Adrenal gland (tissue), 12 donors: Measurements from ENCODE around the gene SCAF1. TPM values are rescaled to one million over a fixed set of nuclear protein-coding genes. Genes with fewer than 3 reads are reported as not detected.
"Not testable (repeated sequence)": the region's sequence is repeated elsewhere in the genome, so short reads cannot be mapped to it uniquely, and the experiment has no call there.

ENCODE experiments used
- DNase-seq, 7 donors: peaks; one replicate each; pipeline ENCODE4 v3.0.0-alpha.2; 2019 to 2020
- H3K27ac ChIP-seq, 5 donors: fragments of 200-600 bp; sonication (generic) in 4 of 5; 1 replicate in 3 of 5; 2 replicates in 2 of 5; pipeline versions ENCODE4 v1.5.1 to v1.8.0; 2016 to 2020; ENCODE audit warnings: mild to moderate bottlenecking in 1 of 5
- H3K27me3 ChIP-seq: fragments of 200-600 bp; 2 replicates; pipeline ENCODE4 v1.8.0; 2021
- H3K36me3 ChIP-seq, 2 donors: fragments of 200-600 bp; replicated peaks in 1 of 2; 1 replicate in 1 of 2; 2 replicates in 1 of 2; pipeline versions ENCODE4 v1.5.1 to v1.8.0; 2018 to 2022
- H3K4me1 ChIP-seq, 2 donors: fragments of 200-600 bp; replicated peaks in 1 of 2; 1 replicate in 1 of 2; 2 replicates in 1 of 2; pipeline versions ENCODE4 v1.5.1 to v1.8.0; 2018 to 2021
- H3K4me3 ChIP-seq, 4 donors: fragments of 200-600 bp; sonication (generic) in 3 of 4; one replicate each; pipeline ENCODE4 v1.5.1; 2016 to 2018
- H3K9me3 ChIP-seq, 3 donors: fragments of 200-600 bp; sonication (generic) in 1 of 3; replicated peaks in 1 of 3; 1 replicate in 2 of 3; 2 replicates in 1 of 3; pipeline versions ENCODE4 v1.5.1 to v1.8.0; 2016 to 2021
- CTCF ChIP-seq, 6 experiments: fragments of 450-650 bp in 4 of 6; fragments of 200-600 bp in 2 of 6; sonication (generic) in 1 of 6; IDR thresholded peaks; 1 replicate in 5 of 6; 2 replicates in 1 of 6; pipeline versions ENCODE4 v1.5.1 to v1.8.0; 2016 to 2021; ENCODE audit warnings: antibody characterized with exemption in 6 of 6, mild to moderate bottlenecking in 2 of 6, moderate library complexity in 1 of 6
- POLR2A ChIP-seq, 2 donors: fragments of 450-650 bp; IDR thresholded peaks; one replicate each; pipeline ENCODE4 v1.6.1; 2017; ENCODE audit warnings: antibody characterized with exemption in 2 of 2, mild to moderate bottlenecking in 2 of 2, moderate library complexity in 1 of 2
- WGBS, 4 donors: extraction: QIAGEN DNeasy Blood & Tissue Kit in 2 of 4; methylation state at CpG; one replicate each; pipeline versions ENCODE4 v1.1.5 to v1.1.7; 2013 to 2017; 5-methylcytosine and 5-hydroxymethylcytosine counted together
- intact Hi-C, 2 donors: fragments of 100-400 bp; cut with DNase I; formaldehyde crosslinking; loops; one replicate each; pipeline versions ENCODE4 v1.14.1 to v1.15.0; 2022 to 2023
- polyA plus RNA-seq, 3 donors: library from polyadenylated mRNA; stranded (reverse); fragments of 200-250 nt in 2 of 3; fragments of 350-450 nt in 1 of 3; fragmentation: Illumina TruSeq in 1 of 3; extraction: RNeasy Lipid Tissue Mini Kit (QIAGEN cat#74804) in 1 of 3; gene quantifications; one replicate each; pipeline ENCODE4 v1.2.3, GENCODE V29; 2013 to 2014
- total RNA-seq, 9 donors: library from RNA; depleted of rRNA in 4 of 9; stranded (reverse); fragments of >200 nt in 4 of 9; fragments of 120-200 nt in 1 of 9; fragmentation: NEBNext Ultra II Directional in 1 of 9; extraction: Animal tissue kit (Norgen Biotek cat#: 25700) in 1 of 9; gene quantifications; one replicate each; pipeline versions ENCODE4 v1.1.0 to v1.2.4, GENCODE V29; 2013 to 2023
- donor health status: healthy with polysubstance abuse.
- donor health status: Bipolar disorder and iron deficiency.
- donor health status: DM: yes; HTN: yes; CAD: no.
- donor health status: DM: no; HTN: no; CAD: no.
- donor health status: DM: no; HTN: no; CAD: no.
- donor health status: DM: yes; HTN: yes; CAD: no.

The SCAF1 gene
- total and polyA plus RNA-seq, 12 donors, result 4.2 to 81.3 (median 39.0) TPM

- DNase-seq, result peak in 4 of 7 donors; percentile 46 to 62 (median 54)
- 56 to 60% (median 58%) methylated on average over 19 of the region's 19 CpGs for WGBS, 4 donors
- Histone ChIP-seq H3K36me3 (peaks cover 0 to 49% of the 10 kb centered on the region in 2 donors), H3K4me1 (peaks cover 14 to 19% of the 10 kb centered on the region in 2 donors), H3K4me3 (no peak overlapping the region), H3K27me3 (no peaks in the 10 kb centered on the region), H3K27ac (peak overlapping the region in 3 of 5 donors; percentile 49 to 71 (median 69)), H3K9me3 (no peaks in the 10 kb centered on the region)
- TF ChIP-seq CTCF (IDR thresholded peaks at IDR 0.05) (no peak), POLR2A (IDR thresholded peaks at IDR 0.05) (no peak)
- intact Hi-C loops, result no loop called here
Measured at GRCh38 chr19:49614096-49614833, 27.7 kb upstream of the SCAF1 start.

GRCh38 chr19:49615861-49616260, 26.1 kb upstream of the SCAF1 start:
- intact Hi-C loops, result no loop called here
- Histone ChIP-seq H3K9me3 (no peaks in the 10 kb centered on the region), H3K36me3 (peaks cover 0 to 48% of the 10 kb centered on the region in 2 donors), H3K27me3 (no peaks in the 10 kb centered on the region), H3K4me3 (no peak overlapping the region), H3K4me1 (peaks cover 14 to 19% of the 10 kb centered on the region in 2 donors), H3K27ac (no peak overlapping the region)
- no peak for DNase-seq
- WGBS, 4 donors, result 94 to 98% (median 96%) methylated on average over 20 to 23 of the region's 23 CpGs
- TF ChIP-seq CTCF (IDR thresholded peaks at IDR 0.05) (no peak), POLR2A (IDR thresholded peaks at IDR 0.05) (no peak)

DNA sequence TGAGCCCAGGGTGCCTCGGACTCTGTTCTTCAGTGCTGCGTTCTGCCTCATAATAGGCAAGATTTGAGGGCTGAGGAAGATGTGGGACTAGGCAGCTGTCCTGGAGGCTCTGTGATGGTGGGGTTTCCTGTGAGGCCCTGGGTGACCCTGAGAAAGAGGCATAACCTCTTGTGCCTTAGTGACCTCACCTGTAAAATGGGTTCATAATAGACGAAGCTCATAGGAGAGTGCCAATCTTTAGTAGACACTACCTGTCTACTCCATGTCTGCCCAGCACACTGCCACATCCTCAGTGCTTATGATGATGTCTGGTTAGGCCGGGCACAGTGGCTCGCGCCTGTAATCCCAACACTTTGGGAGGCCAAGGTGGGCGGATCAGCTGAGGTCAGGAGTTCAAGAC, 25.5 kb upstream of the SCAF1 start:
- Histone ChIP-seq H3K27ac (no peak overlapping the region), H3K4me1 (peaks cover 14 to 19% of the 10 kb centered on the region in 2 donors), H3K9me3 (no peaks in the 10 kb centered on the region), H3K36me3 (peaks cover 0 to 47% of the 10 kb centered on the region in 2 donors), H3K4me3 (no peak overlapping the region), H3K27me3 (no peaks in the 10 kb centered on the region)
- WGBS, 4 donors, result 95 to 96% (median 95%) methylated on average over 4 to 7 of the region's 7 CpGs
- TF ChIP-seq POLR2A (IDR thresholded peaks at IDR 0.05) (no peak), CTCF (IDR thresholded peaks at IDR 0.05) (no peak)
- intact Hi-C loops, result no loop called here
- DNase-seq, result no peak

DNA sequence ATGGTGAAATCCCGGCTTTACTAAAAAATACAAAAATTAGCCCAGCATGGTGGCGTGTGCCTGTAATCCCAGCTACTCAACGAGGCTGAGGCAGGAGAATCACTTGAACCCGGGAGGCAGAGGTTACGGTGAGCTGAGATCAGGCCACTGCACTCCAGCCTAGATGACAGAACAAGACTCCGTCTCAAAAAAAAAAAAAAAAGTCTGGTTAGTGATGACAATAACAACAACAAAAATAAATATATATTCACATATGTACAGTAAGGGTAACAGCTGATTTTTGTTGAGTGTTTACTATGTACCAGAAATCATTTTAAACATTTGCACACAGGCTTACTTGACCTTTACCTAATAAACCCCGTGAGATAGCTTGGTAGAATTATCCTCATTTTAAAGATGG, 25.1 kb upstream of the SCAF1 start:
- H3K36me3 ChIP-seq, result peaks cover 0 to 51% of the 10 kb centered on the region in 2 donors
- 86 to 97% (median 91%) methylated on average over 7 of the region's 7 CpGs for WGBS, 4 donors

GRCh38 chr19:49617860-49618259, 24.1 kb upstream of the SCAF1 start:
- intact Hi-C loops, result not testable (repeated sequence)
- peaks cover 0 to 55% of the 10 kb centered on the region in 2 donors for H3K36me3 ChIP-seq

More for the DNA sequence above, 25.1 kb upstream of the SCAF1 start:
- Histone ChIP-seq H3K9me3 (no peaks in the 10 kb centered on the region), H3K4me1 (peaks cover 14 to 19% of the 10 kb centered on the region in 2 donors), H3K27me3 (no peaks in the 10 kb centered on the region), H3K4me3 (no peak overlapping the region), H3K27ac (no peak overlapping the region)
- intact Hi-C loops, result no loop called here
- TF ChIP-seq POLR2A (IDR thresholded peaks at IDR 0.05) (no peak), CTCF (IDR thresholded peaks at IDR 0.05) (no peak)
- DNase-seq, result no peak

More at GRCh38 chr19:49617860-49618259, 24.1 kb upstream of the SCAF1 start:
- not testable (repeated sequence) for H3K27me3 ChIP-seq, H3K4me3 ChIP-seq, H3K9me3 ChIP-seq, DNase-seq, H3K27ac ChIP-seq
- H3K4me1 ChIP-seq, result peaks cover 12 to 16% of the 10 kb centered on the region in 2 donors
- 88 to 95% (median 93%) methylated on average over 13 of the region's 13 CpGs for WGBS, 4 donors
